GM20000 (cell line): ENCODE measurements around the gene PPFIA1.
"Not testable (repeated sequence)": the region's sequence is repeated elsewhere in the genome, so short reads cannot be mapped to it uniquely, and the experiment has no call there.

Source experiments
- DNase-seq: peaks from one replicate; pipeline ENCODE4 v3.0.0; 2012; ENCODE audit warnings: low spot score
- CTCF ChIP-seq: IDR thresholded peaks from 2 replicates; pipeline ENCODE4 v1.5.1; 2012; ENCODE audit warnings: mild to moderate bottlenecking, control low read depth; ENCODE audit errors: extremely low read depth, missing control alignments

Gene PPFIA1

GRCh38 chr11:70289582-70289981, 19.1 kb downstream of the PPFIA1 start:
- no peak for TF ChIP-seq CTCF
- no peak for DNase-seq

- no peak for DNase-seq
- no peak for TF ChIP-seq CTCF
These were observed 20.0 kb downstream of the PPFIA1 start for GRCh38 chr11:70290361-70291065.

- DNase-seq, result no peak
- no peak for TF ChIP-seq CTCF
These were observed 21.7 kb downstream of the PPFIA1 start for GRCh38 chr11:70292166-70292565.

- TF ChIP-seq CTCF, result no peak
- no peak for DNase-seq
These were observed 22.4 kb downstream of the PPFIA1 start for GRCh38 chr11:70292863-70293262.

- DNase-seq, result not testable (repeated sequence)
These were observed 24.7 kb downstream of the PPFIA1 start for GRCh38 chr11:70295166-70295565.

- no peak for DNase-seq
- TF ChIP-seq CTCF, result no peak
These were observed 26.2 kb downstream of the PPFIA1 start for GRCh38 chr11:70296681-70297080.

GRCh38 chr11:70297341-70297740, 26.9 kb downstream of the PPFIA1 start:
- no peak for DNase-seq
- no peak for TF ChIP-seq CTCF

GRCh38 chr11:70298243-70298915, 27.9 kb downstream of the PPFIA1 start:
- no peak for DNase-seq
- no peak for TF ChIP-seq CTCF
